Right kidney (tissue), 1 donor: ENCODE measurements around the gene AJAP1.
A peak's percentile ranks its signal among the peaks of the same experiment; 100 is the strongest.

Source experiments
- DNase-seq: peaks from one replicate; pipeline ENCODE4 v3.0.0-alpha.2; 2016

The AJAP1 gene

DNA sequence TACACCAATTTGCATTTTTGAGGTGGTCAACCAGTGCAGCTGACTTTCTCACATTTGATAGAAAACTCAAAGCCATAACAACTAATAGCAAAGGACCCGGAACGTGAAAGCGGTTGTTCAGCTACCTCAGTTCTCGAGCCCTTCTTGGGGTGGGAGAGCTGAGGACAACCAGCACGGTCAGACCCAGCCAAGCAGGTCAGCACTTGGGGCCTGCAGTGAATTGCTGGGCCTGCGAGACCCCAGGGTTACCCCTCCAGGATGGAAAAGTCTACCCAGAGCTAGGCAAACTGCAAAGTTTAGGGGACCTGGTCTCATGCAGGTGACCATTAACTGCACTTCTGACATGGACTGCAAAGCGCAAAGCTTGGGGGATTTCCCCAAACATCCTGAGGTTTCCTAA, 23.8 kb upstream of the AJAP1 start:
- no peak for DNase-seq

DNA sequence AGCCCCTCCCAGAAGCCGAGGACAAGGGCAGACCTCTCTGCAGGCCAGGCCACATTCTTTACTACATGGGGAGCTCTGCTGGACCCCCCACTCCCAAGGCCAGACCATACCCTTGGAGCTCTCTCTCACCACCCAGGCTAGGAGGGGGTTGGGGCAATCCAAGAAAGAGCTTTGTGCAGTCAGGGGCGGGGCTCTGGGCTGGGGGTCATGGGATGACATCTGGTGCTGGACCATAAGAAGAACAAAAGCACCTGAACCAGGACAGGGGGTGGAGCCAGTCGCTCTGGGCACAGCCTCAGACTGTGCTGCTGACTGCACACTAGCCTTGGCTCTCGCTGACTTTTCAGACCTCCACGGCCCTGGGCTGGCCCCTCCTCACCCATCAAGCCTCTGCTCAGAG, 23.1 kb upstream of the AJAP1 start:
- DNase-seq = no peak

- DNase-seq = no peak
Measured at GRCh38 chr1:4633346-4633745, 21.1 kb upstream of the AJAP1 start.

GRCh38 chr1:4634156-4634792, 20.1 kb upstream of the AJAP1 start:
- DNase-seq = no peak

- DNase-seq = no peak
Measured at GRCh38 chr1:4634793-4635406, 19.5 kb upstream of the AJAP1 start.

DNA sequence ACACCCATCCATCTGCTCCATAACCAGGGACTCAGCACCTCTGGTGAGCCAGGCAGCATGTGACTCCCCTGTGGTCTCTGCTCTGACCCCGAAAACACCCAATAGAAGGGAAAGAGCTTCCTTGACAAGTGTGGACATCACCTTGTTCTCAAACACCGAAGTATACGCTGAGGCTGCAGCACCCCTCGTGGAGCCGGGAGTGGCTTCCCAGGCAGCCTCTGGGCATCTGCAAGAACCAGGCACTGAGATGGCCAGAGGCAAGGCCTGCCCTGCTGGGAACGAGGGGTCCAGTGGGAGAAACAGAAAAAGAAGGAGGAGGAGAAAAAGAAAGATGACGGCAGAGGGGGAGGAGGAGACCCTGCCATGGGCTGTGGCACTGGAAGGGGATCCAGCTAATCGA, 18.2 kb upstream of the AJAP1 start:
- DNase-seq = no peak

DNA sequence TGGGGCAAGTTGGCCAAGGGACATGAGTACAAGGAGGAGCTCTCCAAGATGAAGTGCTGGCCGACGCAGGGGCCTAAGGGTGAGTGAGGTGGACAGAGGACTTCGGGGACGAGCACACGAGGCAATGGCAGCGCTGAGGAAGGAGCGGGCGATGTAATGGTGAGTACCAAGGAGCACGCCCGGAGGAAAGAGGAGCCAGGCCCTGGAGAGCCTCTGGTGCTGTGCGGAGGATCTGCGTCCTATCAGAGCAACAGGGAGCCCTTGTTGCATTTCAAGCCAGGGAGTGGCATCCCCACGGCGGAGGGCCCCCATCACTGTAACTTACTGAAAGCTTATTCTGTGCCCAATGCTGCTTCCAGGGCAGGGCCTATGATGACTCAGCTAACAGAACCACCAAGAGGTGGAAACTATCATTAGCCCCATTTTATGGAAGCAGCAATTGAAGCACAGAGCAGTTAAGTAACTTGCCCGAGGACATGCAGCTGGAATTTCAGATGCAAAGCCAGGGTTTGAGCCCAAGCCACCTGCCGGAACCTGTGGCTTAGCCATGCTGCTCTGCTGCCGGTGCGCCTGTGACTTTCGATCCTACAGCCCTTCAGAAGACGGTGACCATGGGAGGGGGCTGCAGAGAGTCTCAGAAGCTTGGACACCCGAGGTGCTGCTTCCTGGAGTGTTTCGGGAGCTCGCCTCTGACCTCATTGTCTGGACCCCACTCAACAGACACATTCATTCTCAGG, 17.6 kb upstream of the AJAP1 start:
- DNase-seq = no peak

DNA sequence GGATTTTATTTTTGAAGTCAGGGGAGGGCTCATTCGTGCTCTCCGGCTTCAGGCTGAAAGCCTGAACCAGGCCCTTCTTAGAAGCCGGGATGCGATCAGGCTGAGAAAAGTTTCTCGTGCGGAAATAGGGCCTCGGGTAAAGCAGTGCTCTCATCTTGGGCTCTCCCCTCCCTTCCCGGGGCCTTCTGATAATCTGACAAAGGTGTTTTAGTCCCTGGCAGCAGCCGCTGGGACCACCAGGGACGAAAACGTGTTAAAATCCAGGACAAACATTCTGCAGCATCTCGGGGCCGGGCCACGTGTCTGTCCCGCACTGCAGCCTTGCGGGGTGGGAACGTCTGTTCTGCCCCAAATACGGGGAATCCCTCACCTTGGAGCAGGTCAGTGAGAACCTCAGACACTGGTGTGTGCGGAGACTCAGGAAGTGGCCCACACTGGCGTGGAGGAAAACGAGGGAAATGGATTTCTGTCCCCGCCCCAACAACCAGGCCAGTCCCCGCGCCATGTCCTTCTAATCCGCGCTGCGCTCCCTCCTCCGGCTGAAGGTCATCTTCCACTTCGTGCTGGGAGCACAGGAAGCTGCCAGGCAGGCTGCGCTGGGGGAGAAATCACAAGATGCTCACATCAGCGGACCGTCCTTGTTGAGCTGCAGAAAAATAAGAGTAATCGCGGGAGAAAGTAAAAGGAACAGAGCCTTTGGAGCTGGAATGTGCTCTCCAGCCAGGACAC, 16.6 kb upstream of the AJAP1 start:
- no peak for DNase-seq

DNA sequence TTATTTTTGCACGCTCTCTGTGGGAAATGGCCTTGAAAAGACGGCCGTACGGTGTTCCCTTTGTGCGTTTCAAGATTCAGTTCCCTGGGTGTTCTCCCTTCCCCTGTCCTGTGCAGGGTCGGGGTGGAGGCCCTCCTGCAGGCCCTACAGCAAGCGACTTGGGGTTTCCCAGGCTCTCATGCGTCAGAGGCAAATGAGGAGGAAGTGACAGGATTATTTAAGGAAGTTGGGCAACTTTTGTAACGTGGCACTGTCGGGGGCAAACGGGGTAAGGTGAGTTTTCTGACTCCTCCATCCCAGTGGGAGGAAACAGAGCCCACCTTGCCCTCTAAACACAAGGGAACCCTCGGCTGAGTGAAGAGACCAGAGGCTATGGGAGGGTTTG, 16.1 kb upstream of the AJAP1 start:
- no peak for DNase-seq

DNA sequence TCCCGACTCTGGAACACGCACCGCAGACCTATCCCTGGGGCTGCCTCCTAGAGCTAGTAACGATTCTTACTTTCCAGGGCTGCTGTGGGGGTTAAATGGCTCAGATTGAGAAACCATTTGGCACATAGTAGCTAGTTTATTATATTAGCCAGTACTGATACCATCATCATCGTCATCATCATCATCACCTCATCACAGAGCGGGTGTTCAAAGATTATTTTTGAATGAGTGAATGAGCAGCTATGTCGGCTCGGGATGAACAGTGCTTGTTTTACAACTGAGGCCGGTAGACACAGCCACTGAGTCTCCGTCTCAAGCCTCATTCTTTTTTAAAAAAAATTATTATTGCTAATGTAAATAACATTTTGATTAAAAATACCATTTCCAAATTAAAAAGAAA, 13.5 kb upstream of the AJAP1 start:
- DNase-seq = no peak

GRCh38 chr1:4647391-4647790, 7.0 kb upstream of the AJAP1 start:
- DNase-seq = no peak

- DNase-seq = no peak
Measured at GRCh38 chr1:4648657-4649056, 5.8 kb upstream of the AJAP1 start.

- no peak for DNase-seq
Measured at GRCh38 chr1:4650481-4650880, 3.9 kb upstream of the AJAP1 start.

DNA sequence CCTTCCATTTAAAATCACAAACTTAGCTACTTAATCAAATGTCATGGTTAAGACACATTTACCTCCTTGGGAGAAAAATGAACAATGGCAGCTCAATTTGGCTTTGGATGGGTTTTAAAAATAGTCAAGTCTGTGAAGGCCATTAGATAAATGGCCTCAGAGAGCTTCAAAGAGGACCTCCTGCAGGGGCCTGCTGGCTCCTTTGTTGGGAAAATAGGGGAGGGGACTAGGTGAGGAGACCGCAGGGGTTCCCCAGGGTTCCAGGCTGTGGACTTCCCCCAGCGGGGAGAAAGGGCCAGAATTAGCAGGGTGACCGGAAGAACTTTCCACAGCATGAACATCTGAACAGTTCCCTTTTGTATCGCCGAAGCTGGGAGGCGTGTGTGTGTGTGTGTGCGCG, 3.4 kb upstream of the AJAP1 start:
- no peak for DNase-seq

GRCh38 chr1:4652631-4653327, 1.6 kb upstream of the AJAP1 start:
- DNase-seq = peak; percentile 56

DNA sequence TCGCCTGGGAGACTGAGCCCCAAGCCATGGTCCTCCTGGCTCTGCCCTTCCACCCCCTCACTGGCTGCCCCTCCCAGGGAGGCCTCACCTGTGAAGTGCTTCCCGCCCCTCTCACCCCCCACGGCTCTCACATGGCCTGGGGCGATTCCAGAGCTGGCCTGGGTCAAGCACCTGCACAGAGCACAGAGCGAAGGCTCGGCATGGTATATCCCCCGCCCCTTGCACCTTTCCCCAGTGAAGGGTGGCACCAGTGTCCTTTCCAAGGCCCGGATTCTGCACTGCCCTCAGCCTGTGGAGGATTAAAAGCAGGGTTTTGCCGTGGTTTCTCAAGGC, 1.1 kb upstream of the AJAP1 start:
- no peak for DNase-seq

GRCh38 chr1:4654764-4655673, 610 bp downstream of the AJAP1 start:
- DNase-seq = peak; percentile 71

DNA sequence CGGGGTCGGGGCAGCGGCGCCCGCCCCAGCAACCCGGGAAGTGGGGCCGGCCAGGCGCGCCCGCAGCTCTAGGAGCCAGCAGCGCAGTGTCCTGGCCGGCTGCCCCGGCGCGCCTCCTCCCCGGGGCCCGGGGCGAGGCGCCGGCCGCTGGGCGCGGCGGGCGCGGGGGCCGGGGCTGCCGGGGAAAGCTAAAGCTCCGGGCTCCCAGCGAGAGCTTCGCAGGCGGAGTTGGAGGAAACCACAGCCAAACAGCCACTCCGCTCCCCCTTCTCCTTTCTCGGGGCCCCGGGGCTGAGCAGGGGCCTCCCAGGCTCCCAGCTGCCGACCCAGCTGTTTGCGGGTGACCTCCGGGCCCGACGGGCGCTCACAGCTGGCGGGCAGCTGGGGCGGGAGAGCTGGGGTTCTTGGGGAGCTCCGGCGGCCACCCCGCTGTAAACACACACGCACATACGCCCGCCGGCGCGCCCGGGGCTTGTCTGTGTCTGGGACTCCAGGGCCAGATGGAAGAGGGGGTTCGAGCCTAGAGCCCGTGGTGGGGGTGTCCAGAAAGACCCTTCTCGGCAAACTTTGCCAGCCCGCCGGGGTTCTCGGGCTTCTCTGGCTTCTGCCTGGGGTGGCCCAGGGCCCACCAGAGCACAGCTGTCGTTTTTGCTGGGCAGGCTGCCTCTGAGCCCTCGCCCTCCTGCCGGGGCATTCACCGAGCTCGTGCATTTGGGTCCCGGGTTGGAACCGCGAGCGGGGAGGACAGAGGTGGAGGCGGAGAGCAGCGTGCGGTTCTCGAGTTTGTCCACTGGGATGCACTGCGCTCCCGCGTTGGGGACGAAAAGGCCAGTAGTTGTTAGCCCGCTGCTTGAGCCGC, 1.5 kb downstream of the AJAP1 start:
- DNase-seq = peak; percentile 74

DNA sequence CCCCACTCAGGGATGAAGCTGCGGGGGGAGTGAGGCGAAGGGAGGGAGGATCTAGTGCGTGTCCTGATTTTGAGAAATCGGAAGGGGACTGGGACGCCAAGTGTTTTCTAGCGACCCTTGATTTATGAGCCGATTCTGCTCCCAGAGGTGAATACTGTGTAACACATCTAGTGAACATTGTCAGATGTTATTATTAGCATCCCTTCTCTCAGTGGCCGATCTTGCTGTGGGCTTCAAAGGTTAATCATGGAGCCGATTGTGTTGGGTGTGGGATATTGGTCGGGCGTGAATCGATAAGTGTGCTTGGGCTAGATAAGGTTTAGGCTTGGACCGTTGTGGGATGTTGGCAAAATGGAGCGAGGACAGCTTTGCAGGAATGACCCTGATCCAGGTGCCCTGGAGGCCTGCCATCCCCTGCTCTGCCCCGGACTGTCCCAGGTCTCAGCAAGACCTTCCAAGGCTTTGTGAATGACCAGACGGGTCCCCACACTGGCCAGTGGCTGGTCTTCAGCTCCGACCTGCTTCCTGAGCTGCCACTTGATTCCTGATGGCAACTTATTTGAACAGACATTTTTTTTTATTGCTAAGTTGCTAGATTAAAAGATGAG, 2.2 kb downstream of the AJAP1 start:
- no peak for DNase-seq

DNA sequence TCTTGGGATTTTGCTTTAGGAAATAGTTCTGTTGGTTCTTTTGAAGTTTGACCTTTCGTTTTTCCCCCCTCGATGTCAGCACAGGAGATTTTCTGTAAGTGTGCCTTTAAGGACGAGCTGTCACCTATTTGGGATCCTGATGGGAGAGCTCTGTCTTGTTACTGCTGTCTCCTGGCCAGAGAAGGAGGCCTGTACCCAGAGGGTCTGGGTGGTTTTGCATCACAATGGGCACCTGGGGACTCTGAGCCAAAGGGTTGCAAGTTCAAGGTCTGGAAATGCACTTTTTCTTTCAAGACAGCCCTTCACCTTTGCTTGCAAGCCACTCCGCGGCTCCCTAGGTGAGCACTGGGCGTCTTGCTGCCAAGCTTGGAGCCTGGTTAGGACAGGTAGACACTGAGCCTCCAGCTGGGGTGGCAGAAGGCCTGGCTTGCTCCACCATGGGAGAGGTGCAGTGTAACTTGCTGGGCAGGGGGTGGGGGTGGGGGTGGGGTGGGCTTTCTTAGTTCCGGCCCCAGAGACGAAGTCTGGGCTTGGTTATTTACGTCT, 2.9 kb downstream of the AJAP1 start:
- DNase-seq = no peak
